Measurements from ENCODE around the gene LMX1A. TPM values are rescaled to one million over a fixed set of nuclear protein-coding genes. Genes with fewer than 3 reads are reported as not detected.

The LMX1A gene
- total RNA-seq, 1 experiment from 2014 or later, result not detected

GRCh38 chr1:165324050-165324449, 32.5 kb downstream of the LMX1A start:
- Mint-ChIP-seq H3K27me3 (ENCODE audit: low read depth) (no peaks in the 10 kb centered on the region; the same call in 1 of the 2 replicates), H3K4me3 (no peak overlapping the region), H3K27ac (no peak overlapping the region), H3K9me3 (peaks cover 8% of the 10 kb centered on the region; the same call in 1 of the 2 replicates), H3K36me3 (no peaks in the 10 kb centered on the region), H3K4me1 (no peaks in the 10 kb centered on the region)
- TF ChIP-seq, protein P1, sequence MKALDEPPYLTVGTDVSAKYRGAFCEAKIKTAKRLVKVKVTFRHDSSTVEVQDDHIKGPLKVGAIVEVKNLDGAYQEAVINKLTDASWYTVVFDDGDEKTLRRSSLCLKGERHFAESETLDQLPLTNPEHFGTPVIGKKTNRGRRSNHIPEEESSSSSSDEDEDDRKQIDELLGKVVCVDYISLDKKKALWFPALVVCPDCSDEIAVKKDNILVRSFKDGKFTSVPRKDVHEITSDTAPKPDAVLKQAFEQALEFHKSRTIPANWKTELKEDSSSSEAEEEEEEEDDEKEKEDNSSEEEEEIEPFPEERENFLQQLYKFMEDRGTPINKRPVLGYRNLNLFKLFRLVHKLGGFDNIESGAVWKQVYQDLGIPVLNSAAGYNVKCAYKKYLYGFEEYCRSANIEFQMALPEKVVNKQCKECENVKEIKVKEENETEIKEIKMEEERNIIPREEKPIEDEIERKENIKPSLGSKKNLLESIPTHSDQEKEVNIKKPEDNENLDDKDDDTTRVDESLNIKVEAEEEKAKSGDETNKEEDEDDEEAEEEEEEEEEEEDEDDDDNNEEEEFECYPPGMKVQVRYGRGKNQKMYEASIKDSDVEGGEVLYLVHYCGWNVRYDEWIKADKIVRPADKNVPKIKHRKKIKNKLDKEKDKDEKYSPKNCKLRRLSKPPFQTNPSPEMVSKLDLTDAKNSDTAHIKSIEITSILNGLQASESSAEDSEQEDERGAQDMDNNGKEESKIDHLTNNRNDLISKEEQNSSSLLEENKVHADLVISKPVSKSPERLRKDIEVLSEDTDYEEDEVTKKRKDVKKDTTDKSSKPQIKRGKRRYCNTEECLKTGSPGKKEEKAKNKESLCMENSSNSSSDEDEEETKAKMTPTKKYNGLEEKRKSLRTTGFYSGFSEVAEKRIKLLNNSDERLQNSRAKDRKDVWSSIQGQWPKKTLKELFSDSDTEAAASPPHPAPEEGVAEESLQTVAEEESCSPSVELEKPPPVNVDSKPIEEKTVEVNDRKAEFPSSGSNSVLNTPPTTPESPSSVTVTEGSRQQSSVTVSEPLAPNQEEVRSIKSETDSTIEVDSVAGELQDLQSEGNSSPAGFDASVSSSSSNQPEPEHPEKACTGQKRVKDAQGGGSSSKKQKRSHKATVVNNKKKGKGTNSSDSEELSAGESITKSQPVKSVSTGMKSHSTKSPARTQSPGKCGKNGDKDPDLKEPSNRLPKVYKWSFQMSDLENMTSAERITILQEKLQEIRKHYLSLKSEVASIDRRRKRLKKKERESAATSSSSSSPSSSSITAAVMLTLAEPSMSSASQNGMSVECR (CRISPR knock-in tag; IDR thresholded peaks at IDR 0.05; ENCODE audit: borderline replicate concordance), result no peak
- no peak for TF ChIP-seq ATF2 (CRISPR knock-in tag; IDR thresholded peaks at IDR 0.05; ENCODE audit: borderline replicate concordance, low read depth)
- TF ChIP-seq TEAD1 (CRISPR knock-in tag; IDR thresholded peaks at IDR 0.05), result no peak
- TF ChIP-seq PRRX2 (CRISPR knock-in tag; IDR thresholded peaks at IDR 0.05), result no peak
- TF ChIP-seq, protein P2, sequence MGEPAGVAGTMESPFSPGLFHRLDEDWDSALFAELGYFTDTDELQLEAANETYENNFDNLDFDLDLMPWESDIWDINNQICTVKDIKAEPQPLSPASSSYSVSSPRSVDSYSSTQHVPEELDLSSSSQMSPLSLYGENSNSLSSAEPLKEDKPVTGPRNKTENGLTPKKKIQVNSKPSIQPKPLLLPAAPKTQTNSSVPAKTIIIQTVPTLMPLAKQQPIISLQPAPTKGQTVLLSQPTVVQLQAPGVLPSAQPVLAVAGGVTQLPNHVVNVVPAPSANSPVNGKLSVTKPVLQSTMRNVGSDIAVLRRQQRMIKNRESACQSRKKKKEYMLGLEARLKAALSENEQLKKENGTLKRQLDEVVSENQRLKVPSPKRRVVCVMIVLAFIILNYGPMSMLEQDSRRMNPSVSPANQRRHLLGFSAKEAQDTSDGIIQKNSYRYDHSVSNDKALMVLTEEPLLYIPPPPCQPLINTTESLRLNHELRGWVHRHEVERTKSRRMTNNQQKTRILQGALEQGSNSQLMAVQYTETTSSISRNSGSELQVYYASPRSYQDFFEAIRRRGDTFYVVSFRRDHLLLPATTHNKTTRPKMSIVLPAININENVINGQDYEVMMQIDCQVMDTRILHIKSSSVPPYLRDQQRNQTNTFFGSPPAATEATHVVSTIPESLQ (CRISPR knock-in tag; IDR thresholded peaks at IDR 0.05), result no peak
- no peak for TF ChIP-seq ATF3 (CRISPR knock-in tag; conservative IDR thresholded peaks at IDR 0.05)
- TF ChIP-seq JUN (CRISPR knock-in tag; IDR thresholded peaks at IDR 0.05), result no peak
- TF ChIP-seq MYBL2 (CRISPR knock-in tag; IDR thresholded peaks at IDR 0.05), result no peak
- ATAC-seq (no peak), DNase-seq (ENCODE audit: low spot score) (no peak)
- POLR2A ChIA-PET, result no interaction called here
- CTCF ChIA-PET, result no interaction called here

DNA sequence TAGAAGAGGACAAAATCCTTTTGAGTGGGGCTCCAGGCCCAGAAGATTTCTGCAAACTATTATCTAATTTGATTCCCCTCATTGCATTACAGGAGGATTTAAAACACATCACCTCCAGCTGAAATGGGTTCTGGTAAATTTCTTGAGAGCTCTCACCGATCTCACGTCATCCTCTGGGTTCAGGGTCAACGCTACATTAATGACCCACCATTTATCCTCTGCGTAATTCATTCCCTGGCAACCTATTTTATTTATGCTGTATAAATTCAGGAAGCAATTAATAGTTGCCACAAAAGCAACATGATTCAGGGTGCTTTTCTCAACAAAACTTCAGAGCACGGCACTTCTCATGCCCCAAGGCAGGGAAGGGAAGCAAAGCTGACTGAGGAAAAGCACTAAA, 38.9 kb downstream of the LMX1A start:
- Mint-ChIP-seq H3K36me3 (peaks cover 3% of the 10 kb centered on the region; the same call in 1 of the 2 replicates), H3K27ac (no peak overlapping the region), H3K4me3 (no peak overlapping the region), H3K9me3 (peaks cover 11% of the 10 kb centered on the region), H3K27me3 (ENCODE audit: low read depth) (no peaks in the 10 kb centered on the region; the same call in none of the 2 replicates), H3K4me1 (no peaks in the 10 kb centered on the region)
- DNase-seq (ENCODE audit: low spot score), result no peak
- no peak for ATAC-seq
- TF ChIP-seq, protein P3, sequence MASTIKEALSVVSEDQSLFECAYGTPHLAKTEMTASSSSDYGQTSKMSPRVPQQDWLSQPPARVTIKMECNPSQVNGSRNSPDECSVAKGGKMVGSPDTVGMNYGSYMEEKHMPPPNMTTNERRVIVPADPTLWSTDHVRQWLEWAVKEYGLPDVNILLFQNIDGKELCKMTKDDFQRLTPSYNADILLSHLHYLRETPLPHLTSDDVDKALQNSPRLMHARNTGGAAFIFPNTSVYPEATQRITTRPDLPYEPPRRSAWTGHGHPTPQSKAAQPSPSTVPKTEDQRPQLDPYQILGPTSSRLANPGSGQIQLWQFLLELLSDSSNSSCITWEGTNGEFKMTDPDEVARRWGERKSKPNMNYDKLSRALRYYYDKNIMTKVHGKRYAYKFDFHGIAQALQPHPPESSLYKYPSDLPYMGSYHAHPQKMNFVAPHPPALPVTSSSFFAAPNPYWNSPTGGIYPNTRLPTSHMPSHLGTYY (CRISPR knock-in tag; IDR thresholded peaks at IDR 0.05), result no peak
- TF ChIP-seq KAT7 (CRISPR knock-in tag; IDR thresholded peaks at IDR 0.05; ENCODE audit: borderline replicate concordance), result no peak
- no peak for TF ChIP-seq ZNF416 (CRISPR knock-in tag; IDR thresholded peaks at IDR 0.05)
- TF ChIP-seq, protein P4, sequence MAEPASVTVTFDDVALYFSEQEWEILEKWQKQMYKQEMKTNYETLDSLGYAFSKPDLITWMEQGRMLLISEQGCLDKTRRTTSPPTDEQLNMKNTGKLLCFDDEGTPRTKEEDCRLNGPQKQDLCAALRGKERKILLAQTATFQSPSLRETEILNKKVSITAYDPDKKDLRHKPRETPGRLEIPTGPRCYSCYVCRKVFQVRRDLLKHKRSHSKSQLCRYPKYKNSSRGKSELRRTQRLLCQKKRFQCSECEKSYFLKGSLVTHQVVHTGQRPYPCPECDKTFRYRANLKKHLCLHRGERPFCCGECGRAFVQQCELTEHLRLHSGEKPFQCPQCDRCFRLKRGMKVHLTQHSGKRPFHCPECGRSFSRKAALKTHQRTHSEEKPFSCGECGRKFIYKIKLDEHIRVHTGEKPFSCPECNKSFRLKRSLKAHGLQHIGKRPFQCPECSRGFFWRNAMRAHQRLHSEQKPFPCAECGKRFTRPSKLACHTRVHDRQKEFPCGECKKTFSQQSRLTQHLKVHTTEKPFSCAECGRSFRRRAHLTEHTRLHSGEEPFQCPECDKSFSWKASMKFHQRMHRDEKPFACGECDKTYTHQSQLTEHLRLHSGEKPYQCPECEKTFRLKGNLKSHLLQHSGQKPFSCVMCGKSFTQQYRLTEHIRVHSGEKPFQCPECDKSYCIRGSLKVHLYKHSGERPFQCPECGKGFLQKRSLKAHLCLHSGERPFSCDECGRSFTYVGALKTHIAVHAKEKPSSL (CRISPR knock-in tag; conservative IDR thresholded peaks at IDR 0.05), result no peak
- TF ChIP-seq AR (CRISPR knock-in tag; IDR thresholded peaks at IDR 0.05), result no peak
- no peak for TF ChIP-seq ATF2 (CRISPR knock-in tag; IDR thresholded peaks at IDR 0.05; ENCODE audit: borderline replicate concordance, low read depth)
- TF ChIP-seq OVOL2 (CRISPR knock-in tag; IDR thresholded peaks at IDR 0.05; ENCODE audit: borderline replicate concordance), result no peak
- no peak for TF ChIP-seq NR1H2 (CRISPR knock-in tag; IDR thresholded peaks at IDR 0.05)
- TF ChIP-seq, protein P5, sequence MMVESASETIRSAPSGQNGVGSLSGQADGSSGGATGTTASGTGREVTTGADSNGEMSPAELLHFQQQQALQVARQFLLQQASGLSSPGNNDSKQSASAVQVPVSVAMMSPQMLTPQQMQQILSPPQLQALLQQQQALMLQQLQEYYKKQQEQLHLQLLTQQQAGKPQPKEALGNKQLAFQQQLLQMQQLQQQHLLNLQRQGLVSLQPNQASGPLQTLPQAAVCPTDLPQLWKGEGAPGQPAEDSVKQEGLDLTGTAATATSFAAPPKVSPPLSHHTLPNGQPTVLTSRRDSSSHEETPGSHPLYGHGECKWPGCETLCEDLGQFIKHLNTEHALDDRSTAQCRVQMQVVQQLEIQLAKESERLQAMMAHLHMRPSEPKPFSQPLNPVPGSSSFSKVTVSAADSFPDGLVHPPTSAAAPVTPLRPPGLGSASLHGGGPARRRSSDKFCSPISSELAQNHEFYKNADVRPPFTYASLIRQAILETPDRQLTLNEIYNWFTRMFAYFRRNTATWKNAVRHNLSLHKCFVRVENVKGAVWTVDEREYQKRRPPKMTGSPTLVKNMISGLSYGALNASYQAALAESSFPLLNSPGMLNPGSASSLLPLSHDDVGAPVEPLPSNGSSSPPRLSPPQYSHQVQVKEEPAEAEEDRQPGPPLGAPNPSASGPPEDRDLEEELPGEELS (CRISPR knock-in tag; IDR thresholded peaks at IDR 0.05), result no peak
- CTCF ChIA-PET, result interaction anchor here (0.8 to 2.7 kb wide), 2 partner anchors 50 to 188 kb away, joined by 3 to 18 read pairs; no protein-coding TSS in a partner anchor
- POLR2A ChIA-PET, result no interaction called here

Measured in WTC11 (cell line).